Effector memory CD4-positive, alpha-beta T cell (primary cell): ENCODE measurements around the gene HDAC11.
"Not testable (repeated sequence)": the region's sequence is repeated elsewhere in the genome, so short reads cannot be mapped to it uniquely, and the experiment has no call there.

Experiments
- DNase-seq, 3 donors: peaks; one replicate each; pipeline ENCODE4 v3.0.0-alpha.2; 2020
- H3K27ac ChIP-seq: 2 replicates; pipeline ENCODE4 v1.7.0; 2013; ENCODE audit warnings: mild to moderate bottlenecking, low read length, moderate library complexity; ENCODE audit not compliant: insufficient read depth, poor library complexity, severe bottlenecking
- H3K27me3 ChIP-seq: replicated peaks from 2 replicates; pipeline ENCODE4 v1.7.0; 2013; ENCODE audit warnings: mild to moderate bottlenecking, low read length; ENCODE audit not compliant: insufficient read depth, control insufficient read depth, poor library complexity, severe bottlenecking
- H3K36me3 ChIP-seq: 2 replicates; pipeline ENCODE4 v1.7.0; 2013; ENCODE audit warnings: mild to moderate bottlenecking, low read length, moderate library complexity; ENCODE audit not compliant: control insufficient read depth, insufficient read depth
- H3K4me1 ChIP-seq: 2 replicates; pipeline ENCODE4 v1.7.0; 2013; ENCODE audit warnings: low read length, mild to moderate bottlenecking; ENCODE audit not compliant: control insufficient read depth, insufficient read depth, poor library complexity, severe bottlenecking
- H3K4me3 ChIP-seq: 2 replicates; pipeline ENCODE4 v1.7.0; 2013; ENCODE audit warnings: low read length, low read depth, mild to moderate bottlenecking; ENCODE audit not compliant: insufficient read depth, poor library complexity, severe bottlenecking
- H3K9me3 ChIP-seq: 2 replicates; pipeline ENCODE4 v1.7.0; 2013; ENCODE audit warnings: mild to moderate bottlenecking, low read length, moderate library complexity; ENCODE audit not compliant: control insufficient read depth
- total RNA-seq, 3 donors: gene quantifications; one replicate each; lab custom pipeline; 2026; lab: John Stamatoyannopoulos, UW

Gene HDAC11
- 4.6 to 7.2 (median 6.7) reads per million in 3 donors for total RNA-seq

GRCh38 chr3:13479582-13480339, at the start of gene HDAC11:
Gene HDAC11 (plus strand): TSS chr3:13480306. CDS start chr3:13480348, 42 bp downstream.
- peaks cover 19% of the 10 kb centered on the region for H3K4me1 ChIP-seq
- H3K27ac ChIP-seq = peak within 1 kb of the TSS; percentile 91
- peak within 1 kb of the TSS; percentile 83 for H3K4me3 ChIP-seq

GRCh38 chr3:13430411-13430875, 49.7 kb upstream of the HDAC11 start:
- DNase-seq, H3K27ac ChIP-seq, H3K36me3 ChIP-seq, H3K27me3 ChIP-seq, H3K9me3 ChIP-seq, H3K4me3 ChIP-seq: not testable (repeated sequence)
- peaks cover 11% of the 10 kb centered on the region for H3K4me1 ChIP-seq

More at GRCh38 chr3:13479582-13480339, at the start of gene HDAC11:
- no peaks in the 10 kb centered on the region for H3K36me3 ChIP-seq
- no peaks in the 10 kb centered on the region for H3K27me3 ChIP-seq
- peak; percentile 96 to 97 (median 96) for DNase-seq
- no peaks in the 10 kb centered on the region for H3K9me3 ChIP-seq

- no peaks in the 10 kb centered on the region for H3K9me3 ChIP-seq
- no peak overlapping the region for H3K4me3 ChIP-seq
- H3K4me1 ChIP-seq = peaks cover 5% of the 10 kb centered on the region
- no peak overlapping the region for H3K27ac ChIP-seq
- no peaks in the 10 kb centered on the region for H3K27me3 ChIP-seq
- no peaks in the 10 kb centered on the region for H3K36me3 ChIP-seq
- no peak for DNase-seq
These were observed 48.0 kb upstream of the HDAC11 start for GRCh38 chr3:13432093-13432492.

- H3K4me3 ChIP-seq = no peak overlapping the region
- no peaks in the 10 kb centered on the region for H3K4me1 ChIP-seq
- no peak for DNase-seq
- H3K9me3 ChIP-seq = no peaks in the 10 kb centered on the region
- no peak overlapping the region for H3K27ac ChIP-seq
- no peaks in the 10 kb centered on the region for H3K36me3 ChIP-seq
- H3K27me3 ChIP-seq = no peaks in the 10 kb centered on the region
These were observed 46.2 kb upstream of the HDAC11 start for GRCh38 chr3:13433912-13434311.

GRCh38 chr3:13436213-13436612, 43.9 kb upstream of the HDAC11 start:
- not testable (repeated sequence) for H3K27me3 ChIP-seq, DNase-seq, H3K27ac ChIP-seq, H3K36me3 ChIP-seq, H3K9me3 ChIP-seq, H3K4me1 ChIP-seq, H3K4me3 ChIP-seq

- no peaks in the 10 kb centered on the region for H3K9me3 ChIP-seq
- no peak for DNase-seq
- no peaks in the 10 kb centered on the region for H3K4me1 ChIP-seq
- H3K36me3 ChIP-seq = no peaks in the 10 kb centered on the region
- H3K27ac ChIP-seq = no peak overlapping the region
- H3K27me3 ChIP-seq = no peaks in the 10 kb centered on the region
- no peak overlapping the region for H3K4me3 ChIP-seq
These were observed 39.8 kb upstream of the HDAC11 start for GRCh38 chr3:13440204-13440817.

GRCh38 chr3:13442882-13443281, 37.2 kb upstream of the HDAC11 start:
- not testable (repeated sequence) for H3K36me3 ChIP-seq, H3K27me3 ChIP-seq, H3K9me3 ChIP-seq, H3K4me3 ChIP-seq, H3K27ac ChIP-seq, DNase-seq, H3K4me1 ChIP-seq

GRCh38 chr3:13451301-13451673, 28.8 kb upstream of the HDAC11 start:
- Histone ChIP-seq H3K4me1 (peaks cover 4% of the 10 kb centered on the region), H3K4me3 (peak overlapping the region; percentile 66), H3K27me3 (no peaks in the 10 kb centered on the region), H3K36me3 (no peaks in the 10 kb centered on the region), H3K9me3 (no peaks in the 10 kb centered on the region), H3K27ac (peak overlapping the region; percentile 77)
- DNase-seq = peak; percentile 20 to 36 (median 23)

- DNase-seq = peak in 1 of 3 donors; percentile 19
- peak overlapping the region; percentile 66 for H3K4me3 ChIP-seq
- peaks cover 4% of the 10 kb centered on the region for H3K4me1 ChIP-seq
- H3K27ac ChIP-seq = peak overlapping the region; percentile 77
- no peaks in the 10 kb centered on the region for H3K9me3 ChIP-seq
- no peaks in the 10 kb centered on the region for H3K36me3 ChIP-seq
- H3K27me3 ChIP-seq = no peaks in the 10 kb centered on the region
These were observed 27.4 kb upstream of the HDAC11 start for GRCh38 chr3:13452490-13453335.
